H54 (cell line): ENCODE data around the gene TSPAN16.
"Not testable (repeated sequence)": the region's sequence is repeated elsewhere in the genome, so short reads cannot be mapped to it uniquely, and the experiment has no call there.

ENCODE experiments used
- DNase-seq: peaks from one replicate; pipeline ENCODE4 v3.0.0; 2011; ENCODE audit warnings: low spot score, mixed read lengths; ENCODE audit not compliant: insufficient read length
- FAIRE-seq: peaks from 3 replicates; lab custom pipeline; 2011; peaks lifted over from hg19 to GRCh38; lab: Jason Lieb, UNC
- POLR2A ChIP-seq: IDR thresholded peaks from 2 replicates; pipeline ENCODE4 v1.6.1; 2011; ENCODE audit warnings: low read depth, mild to moderate bottlenecking, low read length

TSPAN16 gene

GRCh38 chr19:11338569-11339253 is 42.8 kb downstream of the TSPAN16 start:
- FAIRE-seq (no peak), DNase-seq (no peak)
- TF ChIP-seq POLR2A = no peak

GRCh38 chr19:11339254-11340098 is 43.5 kb downstream of the TSPAN16 start, which contains the start of gene RAB3D:
TSS of gene RAB3D (minus strand) at chr19:11339657. CDS start at chr19:11337399, 2,258 bp downstream.
- FAIRE-seq = peak; percentile 30
- DNase-seq = peak; percentile 89

DNA sequence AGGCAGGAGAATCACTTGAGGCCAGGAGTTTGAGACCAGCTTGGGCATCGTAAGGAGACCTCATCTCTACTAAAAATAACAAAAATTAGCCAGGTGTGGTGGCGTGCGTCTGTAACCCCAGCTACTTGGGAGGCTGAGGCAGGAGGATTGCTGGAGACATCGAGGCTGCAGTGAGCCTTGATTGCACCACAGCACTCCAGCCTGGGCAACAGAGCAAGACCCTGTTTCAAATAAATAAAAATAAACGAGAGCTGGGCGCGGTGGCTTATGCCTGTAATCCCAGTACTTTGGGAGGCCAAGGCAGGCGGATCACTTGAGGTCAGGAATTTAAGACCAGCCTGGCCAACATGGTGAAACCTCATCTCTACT is 44.1 kb downstream of the TSPAN16 start:
- FAIRE-seq, DNase-seq: not testable (repeated sequence)

More at GRCh38 chr19:11339254-11340098, 43.5 kb downstream of the TSPAN16 start, which contains the start of gene RAB3D:
- TF ChIP-seq POLR2A = 0 out of 2 replicates have a peak, but pooled peaks have one; percentile 22

DNA sequence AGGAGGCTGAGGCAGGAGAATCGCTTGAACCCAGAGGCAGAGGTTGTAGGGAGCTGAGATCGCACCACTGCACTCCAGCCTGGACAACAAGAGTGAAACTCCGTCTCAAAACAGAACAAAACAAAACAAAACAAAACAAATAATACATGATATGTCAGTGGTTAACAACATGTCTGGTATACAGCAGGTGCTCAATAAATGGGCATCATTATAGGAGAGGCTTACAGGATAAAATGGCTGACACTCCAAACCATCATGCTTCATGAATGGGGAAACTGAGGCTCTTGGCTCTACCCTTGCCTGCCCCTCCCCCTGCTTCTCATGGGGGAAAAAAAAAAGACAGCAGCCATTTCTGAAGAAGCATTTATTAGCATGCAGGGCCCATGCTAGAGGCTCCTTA is 46.5 kb downstream of the TSPAN16 start:
- FAIRE-seq (no peak), DNase-seq (no peak)
- no peak for TF ChIP-seq POLR2A

DNA sequence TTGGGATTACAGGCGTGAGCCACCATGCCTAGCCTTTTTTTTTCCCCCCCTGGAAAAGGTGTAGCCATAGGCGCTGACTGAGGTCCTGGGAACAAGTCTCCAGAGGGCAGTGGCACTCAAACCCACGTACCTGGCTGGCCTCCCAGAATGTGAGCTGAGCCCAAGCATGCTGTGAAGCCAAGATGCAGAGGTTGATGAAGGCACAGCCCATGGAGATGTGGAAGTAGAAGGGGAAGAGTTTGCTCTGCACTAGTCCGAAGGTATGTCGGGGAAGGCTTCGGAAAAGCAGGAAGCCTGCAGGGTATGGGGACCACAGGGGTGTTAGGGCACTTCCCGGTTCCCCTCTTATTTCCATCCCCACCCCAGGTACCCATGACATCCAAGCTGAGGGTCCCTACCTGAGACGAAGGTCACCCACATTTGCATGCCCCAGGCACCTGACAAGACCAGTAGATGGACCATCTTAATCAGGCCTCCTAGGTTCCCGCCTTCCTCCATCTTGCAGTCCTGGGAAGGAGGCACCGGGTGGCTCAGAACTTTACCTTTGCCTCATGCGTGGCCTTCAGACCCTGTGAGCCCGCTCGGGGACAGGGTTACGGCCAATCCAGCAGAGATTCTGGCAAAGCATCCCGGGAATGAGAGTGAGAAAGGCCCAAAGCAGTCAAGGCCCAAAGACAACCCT is 49.3 kb downstream of the TSPAN16 start:
- no peak for DNase-seq
- TF ChIP-seq POLR2A = no peak
- FAIRE-seq = no peak

GRCh38 chr19:11346104-11346940 is 50.4 kb downstream of the TSPAN16 start, which contains the start of the genes CCDC159 and TMEM205:
TSS of gene CCDC159 (plus strand) at chr19:11346519. CDS start at chr19:11346607, 88 bp downstream.
TSS of gene TMEM205 (minus strand) at chr19:11346268. CDS start at chr19:11345619, 649 bp downstream.
- peak; percentile 94 for DNase-seq
- FAIRE-seq = peak; percentile 75
- peak; percentile 51 for TF ChIP-seq POLR2A

- TF ChIP-seq POLR2A = no peak
- FAIRE-seq (no peak), DNase-seq (no peak)
Measured at GRCh38 chr19:11347546-11348039, 51.6 kb downstream of the TSPAN16 start.

GRCh38 chr19:11349171-11349570 is 53.2 kb downstream of the TSPAN16 start:
- TF ChIP-seq POLR2A = no peak
- FAIRE-seq = no peak
- no peak for DNase-seq

DNA sequence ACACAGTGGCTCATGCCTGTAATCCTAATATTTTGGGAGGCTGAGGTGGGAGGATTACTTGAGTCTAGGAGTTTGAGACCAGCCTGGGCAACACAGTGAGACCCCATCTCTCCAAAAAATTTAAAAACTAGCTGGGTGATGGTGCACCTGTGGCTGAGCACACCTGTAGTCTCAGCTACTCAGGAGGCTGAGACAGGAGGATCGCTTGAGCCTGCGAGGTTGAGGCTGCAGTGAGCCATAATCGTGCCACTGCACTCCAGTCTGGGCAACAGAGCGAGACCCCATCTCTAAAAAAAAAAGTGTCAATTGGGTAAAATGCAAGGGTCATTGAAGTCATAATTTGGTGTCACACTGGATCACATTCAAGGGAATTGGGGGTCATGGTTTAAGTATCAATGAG is 58.1 kb downstream of the TSPAN16 start:
- not testable (repeated sequence) for FAIRE-seq, DNase-seq

DNA sequence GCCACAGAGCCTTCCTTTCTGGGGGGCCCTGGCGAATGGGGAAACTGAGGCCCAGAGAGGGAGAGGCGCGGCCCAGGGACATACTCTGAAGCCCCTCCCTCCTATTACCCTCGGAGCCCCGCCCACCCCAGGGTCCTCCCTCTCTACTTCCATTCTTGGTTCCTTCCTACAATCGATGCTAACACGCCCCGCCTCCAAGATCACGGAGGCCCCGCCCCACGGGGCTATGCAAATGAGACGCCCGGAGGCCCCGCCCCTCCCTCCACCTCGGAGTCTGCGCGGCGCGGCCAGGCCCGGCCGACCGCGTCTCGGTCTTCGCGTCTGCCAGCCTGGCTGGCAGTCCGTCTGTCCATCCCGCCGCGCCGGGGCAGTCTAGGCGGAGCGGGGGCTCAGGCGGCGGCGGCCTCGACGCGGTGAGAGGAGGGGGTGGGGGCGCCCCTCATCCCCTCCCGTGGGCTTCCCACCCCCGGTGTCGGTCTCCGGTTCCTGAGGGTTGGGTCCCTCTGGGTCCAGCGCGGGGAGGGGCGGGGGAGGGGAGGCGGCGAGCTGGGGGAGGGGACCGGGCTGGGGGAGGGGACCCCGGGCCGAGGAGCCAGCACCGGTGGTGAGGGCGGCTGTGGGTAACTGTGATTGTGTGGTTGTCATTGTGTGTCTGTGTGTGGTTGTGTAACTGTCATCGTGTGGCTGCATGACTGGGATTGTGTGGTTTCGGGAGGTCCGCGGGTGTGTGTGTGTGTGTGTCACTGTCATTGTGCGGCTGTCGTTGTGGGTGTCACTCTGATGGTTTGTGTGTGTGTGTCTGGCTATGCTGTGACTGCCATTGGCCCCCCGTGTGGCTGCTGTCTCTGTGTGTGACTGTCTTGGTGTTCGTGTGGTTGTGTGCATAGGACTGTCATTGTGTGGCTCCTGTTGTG is 59.5 kb downstream of the TSPAN16 start, which contains the start of gene PLPPR2:
TSS of gene PLPPR2 (plus strand) at position 273 of the 914 bp plus-strand sequence. CDS start 2,242 bp downstream, outside the sequence.
- DNase-seq (peak; percentile 81), FAIRE-seq (no peak)
- TF ChIP-seq POLR2A = peak; percentile 89

DNA sequence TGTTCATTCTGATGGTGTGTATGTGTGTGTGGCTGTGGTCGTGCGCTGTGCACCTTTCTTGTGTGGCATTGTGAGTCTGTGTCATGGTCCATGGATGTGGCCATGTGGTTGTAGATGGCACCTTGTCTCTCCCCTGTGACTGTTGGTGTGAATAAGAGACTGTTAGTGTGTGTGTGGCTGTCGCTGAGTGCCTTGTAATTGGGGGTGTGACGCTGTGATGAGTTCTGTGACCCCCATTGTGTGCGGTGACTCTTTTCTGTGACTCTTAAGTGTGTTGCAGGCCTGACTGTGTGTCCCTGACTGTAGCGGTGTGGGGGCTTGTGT is 60.1 kb downstream of the TSPAN16 start:
- no peak for TF ChIP-seq POLR2A
- no peak for FAIRE-seq
- no peak for DNase-seq

- FAIRE-seq (no peak), DNase-seq (no peak)
- TF ChIP-seq POLR2A = no peak
Measured at GRCh38 chr19:11356676-11357550, 61.0 kb downstream of the TSPAN16 start.
